ENCODE results near the gene VPS35L.
"Not testable (repeated sequence)": the region's sequence is repeated elsewhere in the genome, so short reads cannot be mapped to it uniquely, and the experiment has no call there.

VPS35L gene

GRCh38 chr16:19532601-19533000, 22.9 kb upstream of the VPS35L start:
- no peak for DNase-seq

DNA sequence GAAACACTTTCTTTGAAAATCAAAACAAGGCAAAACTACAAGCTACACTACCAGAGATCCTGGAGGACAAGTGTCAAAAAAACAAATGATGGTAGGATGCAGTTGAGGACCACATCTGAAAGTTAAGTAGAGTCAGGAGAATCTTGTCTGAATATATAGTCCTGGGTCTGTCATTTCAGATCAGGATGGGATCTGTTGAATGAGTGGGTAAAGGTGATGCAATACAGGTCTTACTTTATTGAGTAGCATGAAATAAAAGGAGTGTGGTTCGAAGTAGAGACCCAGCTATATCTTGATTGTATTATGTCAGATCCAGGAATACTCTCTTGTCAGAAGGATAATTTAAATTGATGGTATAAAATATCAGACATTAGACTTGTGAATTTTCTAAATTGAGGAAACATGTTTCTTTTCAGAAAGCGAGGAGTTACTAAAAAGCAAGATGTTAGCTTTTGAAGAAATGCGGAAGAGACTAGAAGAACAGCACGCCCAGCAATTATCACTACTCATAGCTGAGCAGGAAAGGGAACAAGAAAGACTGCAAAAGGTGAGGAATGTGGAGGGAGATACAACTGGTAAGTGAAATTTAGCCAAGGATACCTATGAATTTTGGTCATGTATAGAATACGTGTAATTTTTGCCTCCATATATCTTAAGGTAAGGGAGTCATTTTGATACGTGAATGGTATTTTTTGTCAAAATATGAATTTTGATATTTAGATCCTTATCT, 15.1 kb upstream of the VPS35L start:
- DNase-seq = no peak

DNA sequence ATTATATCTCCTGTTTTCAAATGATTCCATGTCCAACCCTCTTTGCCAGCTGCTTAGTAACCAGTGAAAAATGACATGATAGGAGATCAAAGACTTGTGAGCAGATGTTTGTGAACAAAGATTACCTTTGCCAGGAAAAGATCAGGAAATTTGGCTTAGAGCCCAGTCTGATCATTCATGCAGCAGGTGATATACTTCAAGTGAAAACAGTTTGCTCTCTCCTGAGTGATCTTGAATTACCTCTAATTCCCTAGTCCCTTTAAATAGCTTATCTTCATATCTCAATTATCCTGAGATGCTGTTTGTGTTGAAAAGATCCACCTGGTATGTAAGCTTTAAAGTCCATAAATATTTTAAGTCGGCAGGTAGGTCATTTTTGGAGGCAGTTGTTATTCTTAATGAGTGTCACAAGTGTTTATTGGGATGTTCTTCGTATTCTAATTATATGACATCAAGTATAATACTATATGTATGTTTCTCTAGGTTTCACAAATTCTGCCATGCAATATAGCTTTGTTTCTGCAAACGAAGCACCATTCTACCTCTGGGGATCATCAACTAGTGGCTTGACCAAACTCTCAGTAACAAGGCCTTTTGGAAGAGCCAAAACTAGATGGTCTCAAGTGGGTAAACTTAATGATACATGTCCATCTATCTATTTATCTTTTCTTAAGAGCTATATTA, 13.2 kb upstream of the VPS35L start:
- DNase-seq = no peak

DNA sequence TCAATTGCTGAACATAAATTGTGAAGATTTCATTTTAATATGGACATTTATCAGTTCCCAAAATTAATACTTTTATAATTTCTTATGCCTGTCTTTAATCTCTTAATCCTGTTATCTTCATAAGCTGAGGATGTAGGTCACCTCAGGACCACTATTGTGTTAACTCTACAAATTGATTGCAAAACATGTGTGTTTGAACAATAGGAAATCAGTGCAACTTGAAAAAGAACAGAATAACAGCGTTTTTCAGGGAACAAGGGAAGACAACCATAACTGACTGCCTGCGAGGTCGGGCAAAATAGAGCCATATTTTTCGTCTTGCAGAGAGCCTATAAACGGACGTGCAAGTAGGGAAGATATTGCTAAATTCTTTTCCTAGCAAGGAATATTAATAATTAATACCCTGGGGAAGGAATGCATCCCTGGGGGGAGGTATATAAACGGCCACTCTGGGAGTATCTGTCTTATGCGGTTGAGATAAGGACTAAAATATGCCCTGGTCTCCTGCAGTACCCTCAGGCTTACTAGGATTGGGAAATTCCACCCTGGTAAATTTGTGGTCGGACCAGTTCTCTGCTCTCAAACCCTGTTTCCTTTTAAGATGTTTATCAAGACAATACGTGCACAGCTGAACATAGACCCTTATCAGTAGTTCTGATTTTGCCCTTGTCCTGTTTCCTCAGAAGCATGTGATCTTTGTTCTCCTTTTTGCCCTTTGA, 12.1 kb upstream of the VPS35L start:
- DNase-seq = not testable (repeated sequence)

DNA sequence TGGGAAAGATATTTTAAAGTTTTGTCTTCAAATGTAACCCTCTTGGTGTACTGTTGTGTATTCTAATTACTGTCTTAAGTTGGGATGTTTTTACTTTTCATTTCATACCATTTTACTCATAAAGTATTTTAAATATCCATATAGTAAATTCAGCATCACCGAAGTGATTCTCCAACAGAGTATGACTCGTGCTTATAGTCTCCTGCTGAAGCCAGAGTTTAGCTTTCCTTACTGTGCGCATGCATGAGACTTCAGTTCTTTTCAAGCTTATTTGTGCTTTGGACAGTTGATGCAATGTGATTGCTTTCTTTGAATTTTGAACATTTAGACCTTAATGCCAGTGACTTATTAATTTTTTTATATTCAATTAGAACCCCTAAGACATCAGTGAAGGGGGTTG, 7.4 kb upstream of the VPS35L start:
- no peak for DNase-seq

DNA sequence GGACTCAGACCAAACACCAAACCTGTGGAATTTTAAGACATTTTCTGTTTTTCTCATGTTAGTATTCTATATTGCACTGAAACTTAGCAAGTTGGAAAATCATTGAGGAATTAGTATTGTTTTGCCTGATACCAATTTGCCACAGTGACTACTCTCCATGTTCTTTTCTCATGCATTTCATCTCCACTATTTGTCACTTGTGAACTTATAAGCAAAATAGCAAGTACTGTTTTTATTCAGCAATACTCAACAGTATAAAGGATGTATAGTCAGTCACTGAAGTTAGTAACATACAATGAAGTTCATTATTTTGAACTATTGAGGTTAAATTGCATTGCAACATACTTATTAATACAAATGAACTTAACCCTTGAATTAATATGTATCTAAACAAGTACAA, 5.8 kb upstream of the VPS35L start:
- no peak for DNase-seq

GRCh38 chr16:19555938-19556771, 652 bp downstream of the VPS35L start:
- DNase-seq = peak; percentile 32

DNA sequence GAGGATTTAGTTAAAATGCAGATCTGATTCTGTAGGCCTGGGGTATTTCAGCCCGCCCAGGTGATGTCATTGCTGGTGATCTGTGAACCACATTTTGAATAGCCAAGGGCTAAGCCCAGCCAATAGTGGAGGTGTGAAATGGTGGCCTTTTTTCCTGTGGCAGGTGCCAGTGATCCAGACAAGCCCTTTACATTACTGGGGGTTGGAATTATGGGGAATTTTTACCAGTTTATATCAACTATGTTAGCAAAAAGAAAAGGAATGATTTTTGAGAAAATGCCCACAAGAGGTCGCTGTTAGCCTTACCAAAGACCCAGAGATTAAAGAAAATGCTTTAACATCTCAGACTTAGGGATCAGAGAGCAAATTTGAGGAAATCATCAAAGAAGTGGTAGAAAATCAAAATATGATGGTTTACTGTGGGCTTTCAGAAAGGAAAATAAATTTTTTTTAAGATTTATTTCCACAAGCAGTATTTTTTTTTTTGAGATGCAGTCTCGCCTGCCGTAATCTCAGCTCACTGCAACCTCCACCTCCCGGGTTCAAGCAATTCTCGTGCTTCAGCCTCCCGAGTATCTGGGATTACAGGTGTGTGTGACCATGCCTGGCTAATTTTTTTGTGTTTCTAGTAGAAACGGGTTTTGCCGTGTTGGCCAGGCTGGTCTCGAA, 3.9 kb downstream of the VPS35L start:
- peak; percentile 70 for DNase-seq

- no peak for DNase-seq
Measured at GRCh38 chr16:19560078-19560477, 4.6 kb downstream of the VPS35L start.

DNA sequence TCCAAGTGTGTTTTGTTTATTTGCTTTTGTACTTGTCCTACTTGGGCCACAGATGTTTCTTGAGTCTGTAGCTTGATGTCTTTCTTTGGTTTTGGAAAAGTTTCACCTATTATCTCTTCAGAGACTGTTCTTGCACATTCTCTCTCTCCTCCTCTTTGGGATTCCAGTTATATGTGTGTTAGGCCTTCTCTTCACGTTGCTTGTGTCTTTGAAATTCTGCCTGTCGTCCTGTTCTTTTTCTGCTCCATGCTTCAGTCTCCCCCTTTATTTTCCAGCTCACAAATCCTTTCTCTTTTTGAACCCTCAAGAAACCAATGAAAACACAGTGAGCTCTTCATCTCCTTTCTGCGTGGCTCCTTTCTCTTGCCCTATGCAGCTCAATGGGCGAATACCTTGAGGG, 7.9 kb downstream of the VPS35L start:
- no peak for DNase-seq

- no peak for DNase-seq
Measured at GRCh38 chr16:19566362-19566761, 10.9 kb downstream of the VPS35L start.

- DNase-seq = no peak
Measured at GRCh38 chr16:19567560-19567959, 12.1 kb downstream of the VPS35L start.

DNA sequence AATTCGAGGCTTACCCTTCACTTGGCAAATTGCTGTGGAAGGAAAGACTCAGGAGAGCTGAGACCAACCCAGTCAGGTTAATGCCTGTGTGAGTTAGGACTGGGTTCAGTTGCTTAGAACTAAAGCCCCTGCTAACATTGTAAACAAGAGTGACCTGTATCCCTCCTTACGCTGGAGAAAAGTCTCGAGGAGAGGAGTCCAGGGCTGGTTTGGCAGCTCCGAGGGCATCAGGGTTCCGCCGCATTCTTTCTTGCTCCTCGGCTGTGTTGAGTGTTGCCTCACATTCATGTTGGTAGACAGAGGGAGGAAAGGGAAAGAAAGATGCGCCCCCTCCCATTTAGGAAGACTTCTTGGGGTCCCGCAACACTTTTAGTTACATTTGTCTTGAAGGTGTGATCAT, 18.5 kb downstream of the VPS35L start:
- DNase-seq = no peak

GRCh38 chr16:19574615-19575014, 19.1 kb downstream of the VPS35L start:
- DNase-seq = no peak

GRCh38 chr16:19578378-19578971, 23.0 kb downstream of the VPS35L start:
- DNase-seq = no peak

DNA sequence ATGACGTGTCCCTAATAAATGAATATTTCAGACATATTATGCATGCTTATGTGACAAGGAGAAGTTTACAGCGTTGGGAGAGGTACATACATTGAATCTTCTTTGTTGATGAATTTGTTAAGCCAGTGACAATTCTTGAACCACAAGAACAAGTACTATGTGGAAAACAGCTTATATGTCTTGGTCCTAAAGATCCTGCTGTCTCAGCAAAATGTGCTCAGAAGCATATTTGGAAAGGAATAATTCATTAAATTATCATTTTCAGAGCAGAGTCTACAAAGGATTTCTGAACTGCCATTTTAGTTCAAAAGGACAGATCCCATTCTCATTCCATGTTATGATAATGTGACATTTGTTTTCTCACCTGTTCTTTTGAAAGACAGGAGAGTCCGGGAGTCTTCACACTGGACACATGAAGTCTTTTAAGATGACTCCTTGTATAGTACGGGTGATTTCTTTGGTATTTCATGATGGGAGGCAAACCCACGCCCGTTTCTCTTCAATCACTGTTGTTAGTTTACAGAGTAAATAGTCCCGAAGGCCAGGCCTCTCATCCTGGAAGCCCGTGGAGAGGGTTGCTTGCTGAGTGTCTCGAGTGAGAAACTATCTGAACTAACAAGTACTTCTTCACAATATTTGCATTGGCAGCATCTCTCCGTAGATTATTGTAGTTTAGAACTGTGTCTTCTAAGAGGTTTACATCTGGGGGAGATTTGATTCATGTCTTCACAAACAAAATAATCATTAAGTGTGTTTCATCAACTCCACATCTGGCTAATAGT, 26.7 kb downstream of the VPS35L start:
- DNase-seq = no peak

GRCh38 chr16:19583665-19584300, 28.3 kb downstream of the VPS35L start:
- peak; percentile 36 for DNase-seq

DNA sequence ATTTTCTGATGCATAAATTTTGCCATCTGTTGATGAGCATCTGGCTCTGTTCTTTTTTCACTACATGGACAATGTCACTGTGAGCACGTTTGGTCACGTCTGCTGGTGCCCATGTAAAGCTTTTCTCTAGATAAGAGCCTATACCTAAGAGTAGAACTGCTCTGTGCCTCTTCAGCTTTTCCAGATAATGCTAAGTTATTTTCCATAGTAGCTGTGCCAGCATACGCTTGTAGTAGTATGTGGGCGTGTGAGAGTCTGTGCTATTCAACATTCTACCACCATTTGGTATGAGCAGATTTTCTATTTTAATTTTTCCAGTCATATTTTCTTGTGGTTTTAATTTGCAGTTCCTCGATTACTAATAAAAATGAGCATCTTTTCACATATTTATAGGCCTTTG, 33.2 kb downstream of the VPS35L start:
- no peak for DNase-seq

DNA sequence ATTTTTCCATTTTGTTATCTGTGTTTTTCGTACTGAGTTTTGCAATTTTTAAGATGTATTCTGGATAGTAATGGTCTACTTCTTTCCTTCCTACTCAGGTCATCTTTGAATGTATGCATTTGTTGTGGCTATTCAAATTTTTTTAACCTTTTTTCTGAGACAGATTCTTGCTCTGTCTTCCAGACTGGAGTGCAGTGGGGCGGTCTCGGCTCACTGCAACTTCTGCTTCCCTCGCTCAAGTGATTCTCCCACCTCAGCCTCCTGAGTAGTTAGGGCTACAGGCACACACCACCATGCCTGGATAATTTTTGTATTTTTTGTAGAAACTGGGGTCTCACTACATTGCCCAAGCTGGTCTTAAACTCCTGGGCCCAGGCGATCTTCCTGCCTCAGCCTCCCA, 33.6 kb downstream of the VPS35L start:
- no peak for DNase-seq

DNA sequence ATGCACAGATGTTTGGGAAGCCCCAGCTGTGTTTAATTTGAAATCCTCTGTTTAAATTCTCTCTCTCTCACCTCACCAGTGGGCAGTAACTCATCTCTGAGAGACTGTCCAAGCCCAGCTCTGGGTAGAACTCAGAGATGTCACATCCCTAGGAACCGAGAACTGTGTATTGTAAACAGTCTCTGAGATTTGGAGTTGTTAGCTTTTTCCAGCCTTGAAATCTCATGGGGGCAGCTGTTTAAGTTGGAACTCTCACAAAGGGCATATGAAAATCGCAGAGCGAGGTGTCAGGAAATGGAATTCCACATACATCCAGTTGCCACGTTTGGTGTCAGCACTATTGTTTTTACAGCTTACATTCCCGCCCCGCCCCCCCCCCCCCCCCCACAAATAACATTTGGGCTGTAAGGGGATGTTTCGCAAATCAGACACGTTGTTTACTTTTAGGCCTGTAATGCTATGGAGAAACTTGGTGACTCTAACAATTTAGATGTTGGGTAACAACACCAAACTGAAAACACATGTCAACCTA, 34.3 kb downstream of the VPS35L start:
- no peak for DNase-seq
